ENCODE measurements around the gene SLC2A6.

The SLC2A6 gene

GRCh38 chr9:133477992-133478850 is 678 bp downstream of the SLC2A6 start:
- DNase-seq (ENCODE audit: low read depth in 2 of 2): no peak

- no peak for DNase-seq (ENCODE audit: low read depth in 2 of 2)
These were observed 1.4 kb downstream of the SLC2A6 start for GRCh38 chr9:133477461-133477860.

GRCh38 chr9:133476941-133477340 is 2.0 kb downstream of the SLC2A6 start:
- DNase-seq (ENCODE audit: low read depth in 2 of 2): no peak

- DNase-seq (ENCODE audit: low read depth in 2 of 2): no peak
These were observed 2.6 kb downstream of the SLC2A6 start for GRCh38 chr9:133476036-133476931.

- no peak for DNase-seq (ENCODE audit: low read depth in 2 of 2)
These were observed 3.4 kb downstream of the SLC2A6 start for GRCh38 chr9:133475292-133476012.

- DNase-seq (ENCODE audit: low read depth in 2 of 2): no peak
These were observed 4.0 kb downstream of the SLC2A6 start for GRCh38 chr9:133474853-133475252.

- no peak for DNase-seq (ENCODE audit: low read depth in 2 of 2)
These were observed 4.7 kb downstream of the SLC2A6 start for GRCh38 chr9:133474215-133474614.

- DNase-seq (ENCODE audit: low read depth in 2 of 2): no peak
These were observed 5.2 kb downstream of the SLC2A6 start for GRCh38 chr9:133473743-133474142.

GRCh38 chr9:133472753-133473378 is 6.0 kb downstream of the SLC2A6 start:
- DNase-seq (ENCODE audit: low read depth in 2 of 2): no peak

- no peak for DNase-seq (ENCODE audit: low read depth in 2 of 2)
These were observed 6.6 kb downstream of the SLC2A6 start for GRCh38 chr9:133472277-133472645.

GRCh38 chr9:133471551-133472276 is 7.2 kb downstream of the SLC2A6 start:
- DNase-seq (ENCODE audit: low read depth in 2 of 2): no peak

- DNase-seq (ENCODE audit: low read depth in 2 of 2): no peak
These were observed 7.9 kb downstream of the SLC2A6 start for GRCh38 chr9:133470988-133471387.

- DNase-seq (ENCODE audit: low read depth in 2 of 2): no peak
These were observed 8.4 kb downstream of the SLC2A6 start for GRCh38 chr9:133470427-133470924.

GRCh38 chr9:133468777-133469421 is 10.0 kb downstream of the SLC2A6 start:
- no peak for DNase-seq (ENCODE audit: low read depth in 2 of 2)

GRCh38 chr9:133468374-133468773 is 10.5 kb downstream of the SLC2A6 start:
- no peak for DNase-seq (ENCODE audit: low read depth in 2 of 2)

GRCh38 chr9:133467101-133467500 is 11.8 kb downstream of the SLC2A6 start:
- DNase-seq (ENCODE audit: low read depth in 2 of 2): no peak

- no peak for DNase-seq (ENCODE audit: low read depth in 2 of 2)
These were observed 12.9 kb downstream of the SLC2A6 start for GRCh38 chr9:133465984-133466383.

GRCh38 chr9:133464638-133465037 is 14.3 kb downstream of the SLC2A6 start:
- no peak for DNase-seq (ENCODE audit: low read depth in 2 of 2)

GRCh38 chr9:133463864-133464615 is 14.9 kb downstream of the SLC2A6 start:
- no peak for DNase-seq (ENCODE audit: low read depth in 2 of 2)
